Motor neuron (in vitro differentiated cells): Measurements from ENCODE around the gene RPL35. TPM values are rescaled to one million over a fixed set of nuclear protein-coding genes. Genes with fewer than 3 reads are reported as not detected.

Source experiments
- total RNA-seq, 8 experiments: library from RNA; unstranded; fragments of 300-600 nt; gene quantifications; 2 replicates each; pipeline versions ENCODE4 v1.2.3 to v1.2.4, GENCODE V29; 2022

RPL35 gene
- total RNA-seq, 8 experiments from 2014 or later, result 2,145 to 3,545 (median 3,108) TPM

Other genes starting within 250 kb of the RPL35 start
- 10 to 100 TPM in 1 of 8 experiments, 1 to 10 TPM in 6, under 1 TPM in 1; 0.46 to 29.0 (median 3.7) TPM for gene NR6A1, start 90.6 kb downstream of the RPL35 start, total RNA-seq
- 10 to 100 TPM in 1 of 8 experiments, 1 to 10 TPM in 1, under 1 TPM in 6; 0.10 to 14.3 (median 0.37) TPM for gene OLFML2A, start 84.8 kb downstream of the RPL35 start, total RNA-seq
- gene WDR38, start 8.5 kb downstream of the RPL35 start, total RNA-seq, result 10 to 100 TPM in 1 of 8 experiments, 1 to 10 TPM in 1, under 1 TPM in 5, not detected in 1; 0.33 to 11.5 (median 0.50) TPM
- gene ARPC5L, start 173 bp upstream of the RPL35 start, total RNA-seq, result 10 to 100 TPM; 13.3 to 51.0 (median 33.3) TPM
- gene GOLGA1, start 79.1 kb upstream of the RPL35 start, total RNA-seq, result 10 to 100 TPM in 6 of 8 experiments, 1 to 10 TPM in 2; 8.8 to 18.8 (median 14.3) TPM